HL-60 (cell line): ENCODE data around the gene SERPINF2.

ENCODE experiments used
- POLR2AphosphoS5 ChIP-seq: IDR thresholded peaks from 2 replicates; pipeline ENCODE4 v1.6.1; 2012; ENCODE audit warnings: low read depth
- TF ChIP-seq, protein P1 (sequence below): IDR thresholded peaks from one replicate; pipeline ENCODE4 v1.5.1; 2011; ENCODE audit warnings: low read length, control low read depth, inconsistent platforms; ENCODE audit not compliant: insufficient read depth

DNA sequence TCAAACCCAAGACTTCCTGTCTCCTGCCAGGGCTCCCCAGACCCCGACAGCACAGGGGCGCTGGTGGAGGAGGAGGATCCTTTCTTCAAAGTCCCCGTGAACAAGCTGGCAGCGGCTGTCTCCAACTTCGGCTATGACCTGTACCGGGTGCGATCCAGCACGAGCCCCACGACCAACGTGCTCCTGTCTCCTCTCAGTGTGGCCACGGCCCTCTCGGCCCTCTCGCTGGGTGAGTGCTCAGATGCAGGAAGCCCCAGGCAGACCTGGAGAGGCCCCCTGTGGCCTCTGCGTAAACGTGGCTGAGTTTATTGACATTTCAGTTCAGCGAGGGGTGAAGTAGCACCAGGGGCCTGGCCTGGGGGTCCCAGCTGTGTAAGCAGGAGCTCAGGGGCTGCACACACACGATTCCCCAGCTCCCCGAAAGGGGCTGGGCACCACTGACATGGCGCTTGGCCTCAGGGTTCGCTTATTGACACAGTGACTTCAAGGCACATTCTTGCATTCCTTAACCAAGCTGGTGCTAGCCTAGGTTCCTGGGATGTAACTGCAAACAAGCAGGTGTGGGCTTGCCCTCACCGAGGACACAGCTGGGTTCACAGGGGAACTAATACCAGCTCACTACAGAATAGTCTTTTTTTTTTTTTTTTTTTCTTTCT lies 27.3 kb downstream of the SERPINF2 start:
- TF ChIP-seq, protein P1, sequence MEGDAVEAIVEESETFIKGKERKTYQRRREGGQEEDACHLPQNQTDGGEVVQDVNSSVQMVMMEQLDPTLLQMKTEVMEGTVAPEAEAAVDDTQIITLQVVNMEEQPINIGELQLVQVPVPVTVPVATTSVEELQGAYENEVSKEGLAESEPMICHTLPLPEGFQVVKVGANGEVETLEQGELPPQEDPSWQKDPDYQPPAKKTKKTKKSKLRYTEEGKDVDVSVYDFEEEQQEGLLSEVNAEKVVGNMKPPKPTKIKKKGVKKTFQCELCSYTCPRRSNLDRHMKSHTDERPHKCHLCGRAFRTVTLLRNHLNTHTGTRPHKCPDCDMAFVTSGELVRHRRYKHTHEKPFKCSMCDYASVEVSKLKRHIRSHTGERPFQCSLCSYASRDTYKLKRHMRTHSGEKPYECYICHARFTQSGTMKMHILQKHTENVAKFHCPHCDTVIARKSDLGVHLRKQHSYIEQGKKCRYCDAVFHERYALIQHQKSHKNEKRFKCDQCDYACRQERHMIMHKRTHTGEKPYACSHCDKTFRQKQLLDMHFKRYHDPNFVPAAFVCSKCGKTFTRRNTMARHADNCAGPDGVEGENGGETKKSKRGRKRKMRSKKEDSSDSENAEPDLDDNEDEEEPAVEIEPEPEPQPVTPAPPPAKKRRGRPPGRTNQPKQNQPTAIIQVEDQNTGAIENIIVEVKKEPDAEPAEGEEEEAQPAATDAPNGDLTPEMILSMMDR, result no peak
- TF ChIP-seq POLR2AphosphoS5, result no peak
